Raji (cell line): Measurements from ENCODE around the gene TMEM259.

Experiments used
- POLR2A ChIP-seq: IDR thresholded peaks from 2 replicates; pipeline ENCODE4 v1.6.1; 2011; ENCODE audit warnings: low read depth, low read length, control low read depth; ENCODE audit not compliant: insufficient read depth

TMEM259 gene

GRCh38 chr19:993831-994393 is 27.0 kb downstream of the TMEM259 start:
- TF ChIP-seq POLR2A = no peak

GRCh38 chr19:993361-993830 is 27.5 kb downstream of the TMEM259 start:
- TF ChIP-seq POLR2A = no peak

- no peak for TF ChIP-seq POLR2A
Measured at GRCh38 chr19:992670-993055, 28.3 kb downstream of the TMEM259 start.

GRCh38 chr19:991932-992669 is 28.8 kb downstream of the TMEM259 start:
- no peak for TF ChIP-seq POLR2A

DNA sequence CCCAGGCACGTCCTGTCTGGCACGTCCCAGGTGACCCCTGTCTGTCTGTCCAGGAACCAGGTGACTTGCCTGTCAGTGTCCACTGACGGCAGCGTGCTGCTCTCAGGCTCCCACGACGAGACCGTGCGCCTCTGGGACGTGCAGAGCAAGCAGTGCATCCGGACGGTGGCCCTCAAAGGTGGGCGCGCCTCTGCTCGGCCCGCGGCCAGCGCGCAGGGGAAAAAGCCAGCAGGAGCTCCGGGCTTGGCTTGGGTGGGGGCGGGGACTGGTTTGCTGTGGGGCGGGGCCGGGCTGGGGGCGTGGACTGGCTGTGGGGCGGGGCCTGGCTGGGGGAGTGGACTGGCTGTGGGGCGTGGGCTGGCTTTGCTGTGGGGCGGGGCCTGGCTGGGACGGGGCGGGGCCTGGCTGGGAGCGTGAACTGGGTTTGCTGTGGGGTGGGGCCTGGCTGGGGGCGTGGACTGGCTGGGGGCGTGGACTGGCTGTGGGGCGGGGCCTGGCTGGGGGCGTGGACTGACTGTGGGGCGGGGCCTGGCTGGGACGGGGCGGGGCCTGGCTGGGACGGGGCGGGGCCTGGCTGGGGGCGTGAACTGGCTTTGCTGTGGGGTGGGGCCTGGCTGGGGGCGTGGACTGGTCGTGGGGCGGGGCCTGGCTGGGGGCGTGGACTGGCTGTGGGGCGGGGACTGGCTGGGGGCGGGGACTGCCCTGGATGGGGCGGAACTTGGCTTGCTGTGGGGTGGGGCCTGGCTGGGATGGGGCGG is 29.6 kb downstream of the TMEM259 start:
- no peak for TF ChIP-seq POLR2A

GRCh38 chr19:990746-991145 is 30.2 kb downstream of the TMEM259 start:
- TF ChIP-seq POLR2A = no peak

GRCh38 chr19:990119-990571 is 30.8 kb downstream of the TMEM259 start:
- TF ChIP-seq POLR2A = no peak

DNA sequence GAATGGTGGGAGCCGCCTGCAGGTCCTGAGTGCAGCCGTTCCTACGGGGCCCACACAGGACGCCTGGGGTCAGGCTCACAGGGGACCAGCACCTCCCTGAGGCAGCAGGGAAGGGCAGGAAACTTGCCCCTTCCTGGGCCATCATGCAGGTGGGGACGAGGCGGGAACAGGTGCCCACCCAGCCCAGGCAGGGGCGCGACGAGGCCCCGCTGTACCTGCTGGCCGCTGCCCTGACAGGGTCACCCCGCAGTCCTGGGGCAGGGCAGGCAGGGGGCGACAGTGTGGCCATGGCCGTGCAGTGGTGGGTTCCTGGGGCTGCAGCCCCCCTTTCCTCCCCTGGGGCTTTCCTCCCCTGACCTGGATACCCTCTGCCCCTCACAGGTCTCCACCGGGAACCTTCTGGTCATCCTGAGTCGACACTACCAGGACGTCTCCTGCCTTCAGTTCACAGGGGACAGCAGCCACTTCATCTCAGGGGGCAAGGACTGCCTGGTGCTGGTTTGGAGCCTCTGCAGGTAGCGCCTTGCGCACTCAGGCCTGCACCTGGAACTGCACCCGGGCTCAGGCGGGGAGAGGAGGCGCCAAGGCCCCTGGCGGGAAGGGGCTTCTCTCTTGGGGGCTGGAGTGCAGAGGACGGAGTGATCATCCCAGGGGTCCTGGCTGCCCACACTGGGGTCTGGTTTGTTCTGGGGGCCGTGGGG is 31.4 kb downstream of the TMEM259 start:
- TF ChIP-seq POLR2A = no peak

GRCh38 chr19:988510-988909 is 32.4 kb downstream of the TMEM259 start:
- no peak for TF ChIP-seq POLR2A

- no peak for TF ChIP-seq POLR2A
Measured at GRCh38 chr19:988081-988480, 32.8 kb downstream of the TMEM259 start.

- TF ChIP-seq POLR2A = no peak
Measured at GRCh38 chr19:986083-986482, 34.8 kb downstream of the TMEM259 start.

- TF ChIP-seq POLR2A = peak; percentile 75
Measured at GRCh38 chr19:984165-984967, 36.6 kb downstream of the TMEM259 start, which contains the start of gene WDR18. Gene WDR18 (plus strand): TSS chr19:984345. CDS start chr19:984354, 9 bp downstream.

- TF ChIP-seq POLR2A = 0 out of 2 replicates have a peak, but pooled peaks have one; percentile 37
Measured at GRCh38 chr19:982567-983170, 38.3 kb downstream of the TMEM259 start.

DNA sequence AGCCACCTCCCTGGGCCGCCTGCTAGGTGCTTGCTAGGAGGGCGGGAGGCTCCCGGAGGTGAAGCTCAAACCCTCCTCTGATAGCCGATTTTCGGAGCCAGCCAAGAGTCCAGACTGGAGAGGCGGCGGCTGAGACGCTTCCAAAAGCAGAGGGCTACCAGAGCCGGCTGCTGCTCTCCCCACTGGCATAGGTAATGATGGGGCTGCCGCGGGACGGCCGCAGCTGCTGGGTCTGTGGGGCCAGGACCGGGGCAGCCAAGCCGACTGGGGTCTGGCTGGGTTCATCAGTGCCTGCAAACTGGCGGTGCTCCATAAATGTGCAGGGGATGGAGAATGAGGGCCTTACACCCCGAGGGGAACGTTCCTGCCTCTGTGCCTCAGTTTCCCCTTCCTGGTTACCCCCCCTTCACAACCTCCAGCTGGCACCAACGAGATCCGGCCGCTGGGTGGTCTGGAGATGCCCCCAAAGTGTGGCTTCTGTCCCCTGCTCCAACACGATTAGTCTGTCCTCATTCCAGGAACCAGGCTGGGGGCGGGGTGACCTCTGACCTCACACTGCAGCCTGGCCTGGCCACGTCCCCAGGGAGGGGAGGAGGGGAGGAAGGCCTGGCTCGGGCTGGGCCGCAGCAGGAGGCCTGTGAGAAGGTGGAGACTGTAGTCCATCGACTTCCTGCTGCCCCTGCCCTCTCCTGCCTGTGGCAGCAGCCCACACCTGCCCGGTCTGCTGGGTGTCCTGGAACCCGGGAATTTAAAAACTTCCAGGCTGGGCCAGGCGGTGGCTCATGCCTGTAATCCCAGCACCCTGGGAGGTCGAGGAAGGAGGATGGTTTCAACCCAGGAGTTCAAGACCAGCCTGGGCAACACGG is 40.6 kb downstream of the TMEM259 start:
- no peak for TF ChIP-seq POLR2A
